ENCODE measurements around the gene IL18. TPM values are rescaled to one million over a fixed set of nuclear protein-coding genes. Genes with fewer than 3 reads are reported as not detected.

IL18 gene
- polyA plus RNA-seq, 1 donor (not counting 4 experiments of a cell fraction or from before 2014, with no cell fraction given): 205 TPM

GRCh38 chr11:112174789-112175598 lies 11.1 kb upstream of the IL18 start, which contains the start of gene BCO2:
Gene BCO2 (plus strand): TSS chr11:112175512. CDS start chr11:112175602, 90 bp downstream.
- Histone ChIP-seq H3K4me2 (ENCODE audit: control insufficient read depth, extremely low read depth, insufficient read depth, low read depth, low read length) (peak within 1 kb of the TSS; percentile 74), H3K36me3 (ENCODE audit: control insufficient read depth in 2 of 2, extremely low read depth in 1 of 2, insufficient read depth in 2 of 2, low read length in 2 of 2) (no peaks in the 10 kb centered on the region), H3K79me2 (ENCODE audit: control insufficient read depth, insufficient read depth, low read length) (no peaks in the 10 kb centered on the region), H4K20me1 (ENCODE audit: control insufficient read depth, extremely low read depth, insufficient read depth, low read length) (no peaks in the 10 kb centered on the region), H3K27me3 (ENCODE audit: control insufficient read depth, extremely low read depth, insufficient read depth, low read length) (no peaks in the 10 kb centered on the region), H3K9me3 (ENCODE audit: control insufficient read depth, low read depth, low read length) (no peaks in the 10 kb centered on the region), H3K27ac (ENCODE audit: control insufficient read depth, insufficient read depth, low read length) (no peak within 1 kb of the TSS), H3K9me1 (ENCODE audit: control insufficient read depth, extremely low read depth, insufficient read depth, low read length) (no peaks in the 10 kb centered on the region), H2AFZ (ENCODE audit: control insufficient read depth, low read length) (peak within 1 kb of the TSS; percentile 55), H3K9ac (ENCODE audit: control insufficient read depth, extremely low read depth, insufficient read depth, low read length) (peak within 1 kb of the TSS; percentile 14), H3K4me3 (ENCODE audit: control insufficient read depth in 2 of 3, extremely low read depth in 1 of 3, insufficient read depth in 2 of 3, low read depth in 1 of 3, low read length in 3 of 3) (peak within 1 kb of the TSS in 2 of 3 experiments; percentile 29 to 53), H3K4me1 (ENCODE audit: control insufficient read depth, extremely low read depth, insufficient read depth, low read length) (peaks cover 8% of the 10 kb centered on the region)
- DNase-seq (ENCODE audit: low read depth, low spot score) (no peak), FAIRE-seq (peak; percentile 78)
- TF ChIP-seq EZH2 (IDR thresholded peaks at IDR 0.05; ENCODE audit: low read length): no peak
- TF ChIP-seq, protein P1, sequence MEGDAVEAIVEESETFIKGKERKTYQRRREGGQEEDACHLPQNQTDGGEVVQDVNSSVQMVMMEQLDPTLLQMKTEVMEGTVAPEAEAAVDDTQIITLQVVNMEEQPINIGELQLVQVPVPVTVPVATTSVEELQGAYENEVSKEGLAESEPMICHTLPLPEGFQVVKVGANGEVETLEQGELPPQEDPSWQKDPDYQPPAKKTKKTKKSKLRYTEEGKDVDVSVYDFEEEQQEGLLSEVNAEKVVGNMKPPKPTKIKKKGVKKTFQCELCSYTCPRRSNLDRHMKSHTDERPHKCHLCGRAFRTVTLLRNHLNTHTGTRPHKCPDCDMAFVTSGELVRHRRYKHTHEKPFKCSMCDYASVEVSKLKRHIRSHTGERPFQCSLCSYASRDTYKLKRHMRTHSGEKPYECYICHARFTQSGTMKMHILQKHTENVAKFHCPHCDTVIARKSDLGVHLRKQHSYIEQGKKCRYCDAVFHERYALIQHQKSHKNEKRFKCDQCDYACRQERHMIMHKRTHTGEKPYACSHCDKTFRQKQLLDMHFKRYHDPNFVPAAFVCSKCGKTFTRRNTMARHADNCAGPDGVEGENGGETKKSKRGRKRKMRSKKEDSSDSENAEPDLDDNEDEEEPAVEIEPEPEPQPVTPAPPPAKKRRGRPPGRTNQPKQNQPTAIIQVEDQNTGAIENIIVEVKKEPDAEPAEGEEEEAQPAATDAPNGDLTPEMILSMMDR (optimal IDR thresholded peaks at IDR 0.05 in 1 of 3, IDR thresholded peaks at IDR 0.05 in 1 of 3, conservative IDR thresholded peaks at IDR 0.05 in 1 of 3; ENCODE audit: extremely low read depth in 1 of 3, insufficient read depth in 2 of 3, low read length in 3 of 3): peak in 2 of 3 experiments; percentile 78 to 84
- dilution Hi-C loops (cut with MboI; ENCODE audit: extremely low pct_ligation_motif_present, low sequenced_read_pairs): no loop called here

DNA sequence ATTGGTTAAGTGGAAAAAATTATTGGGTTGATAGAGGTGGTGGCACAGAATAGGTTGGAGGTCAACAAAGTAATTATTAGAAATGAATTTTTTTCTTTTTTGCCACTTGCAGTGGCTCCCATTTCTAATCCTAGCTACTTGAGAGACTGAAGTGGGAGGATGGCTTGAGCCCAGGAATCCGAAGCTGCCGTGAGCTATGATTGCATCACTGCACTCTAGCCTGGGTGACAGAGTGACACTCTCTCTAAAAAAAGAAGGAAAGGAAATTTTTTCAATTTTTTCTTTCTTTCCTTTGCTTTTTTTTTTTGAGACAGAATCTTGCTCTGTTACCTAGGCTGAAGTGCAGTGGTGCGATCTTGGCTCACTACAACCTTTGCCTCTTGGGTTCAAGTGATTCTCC lies 9.3 kb upstream of the IL18 start:
- no peaks in the 10 kb centered on the region for H3K9me1 ChIP-seq (ENCODE audit: control insufficient read depth, extremely low read depth, insufficient read depth, low read length)
- no peak for TF ChIP-seq EZH2 (IDR thresholded peaks at IDR 0.05; ENCODE audit: low read length)
- TF ChIP-seq, protein P1 (optimal IDR thresholded peaks at IDR 0.05 in 1 of 3, IDR thresholded peaks at IDR 0.05 in 1 of 3, conservative IDR thresholded peaks at IDR 0.05 in 1 of 3; ENCODE audit: extremely low read depth in 1 of 3, insufficient read depth in 2 of 3, low read length in 3 of 3): no peak
- no peak overlapping the region for H3K4me3 ChIP-seq (ENCODE audit: control insufficient read depth in 2 of 3, extremely low read depth in 1 of 3, insufficient read depth in 2 of 3, low read depth in 1 of 3, low read length in 3 of 3)
- H3K27me3 ChIP-seq (ENCODE audit: control insufficient read depth, extremely low read depth, insufficient read depth, low read length): no peaks in the 10 kb centered on the region
- no peaks in the 10 kb centered on the region for H3K79me2 ChIP-seq (ENCODE audit: control insufficient read depth, insufficient read depth, low read length)
- no peak overlapping the region for H2AFZ ChIP-seq (ENCODE audit: control insufficient read depth, low read length)
- no peak overlapping the region for H3K27ac ChIP-seq (ENCODE audit: control insufficient read depth, insufficient read depth, low read length)
- H3K4me2 ChIP-seq (ENCODE audit: control insufficient read depth, extremely low read depth, insufficient read depth, low read depth, low read length): no peak overlapping the region
- dilution Hi-C loops (cut with MboI; ENCODE audit: extremely low pct_ligation_motif_present, low sequenced_read_pairs): no loop called here
- no peaks in the 10 kb centered on the region for H3K9me3 ChIP-seq (ENCODE audit: control insufficient read depth, low read depth, low read length)
- DNase-seq (ENCODE audit: low read depth, low spot score) (no peak), FAIRE-seq (no peak)
- no peaks in the 10 kb centered on the region for H4K20me1 ChIP-seq (ENCODE audit: control insufficient read depth, extremely low read depth, insufficient read depth, low read length)
- no peak overlapping the region for H3K9ac ChIP-seq (ENCODE audit: control insufficient read depth, extremely low read depth, insufficient read depth, low read length)
- no peaks in the 10 kb centered on the region for H3K36me3 ChIP-seq (ENCODE audit: control insufficient read depth in 2 of 2, extremely low read depth in 1 of 2, insufficient read depth in 2 of 2, low read length in 2 of 2)
- peaks cover 8% of the 10 kb centered on the region for H3K4me1 ChIP-seq (ENCODE audit: control insufficient read depth, extremely low read depth, insufficient read depth, low read length)
